ENCODE results near the gene SEC11C. TPM values are rescaled to one million over a fixed set of nuclear protein-coding genes. Genes with fewer than 3 reads are reported as not detected.

Gene SEC11C
- total and polyA plus RNA-seq, 2 of the 13 experiments (the other 11 are each of a cell fraction or from before 2014, with no cell fraction given): 71.9 to 297 TPM

- CTCF ChIA-PET (ENCODE audit: low intra/inter-chr PET ratio, low total read pairs): no interaction called here
- FAIRE-seq: no peak
- TF ChIP-seq HOXA5 (CRISPR knock-in tag; IDR thresholded peaks at IDR 0.05) (no peak), ZNF331 (CRISPR knock-in tag; IDR thresholded peaks at IDR 0.05) (no peak), YEATS2 (CRISPR knock-in tag; IDR thresholded peaks at IDR 0.05; ENCODE audit: borderline replicate concordance) (no peak), FLYWCH1 (CRISPR knock-in tag; IDR thresholded peaks at IDR 0.05) (no peak), GABPB1 (CRISPR knock-in tag; IDR thresholded peaks at IDR 0.05) (no peak), MAZ (IDR thresholded peaks at IDR 0.05; ENCODE audit: borderline replicate concordance, low read depth, low read length) (no peak), MAZ (CRISPR knock-in tag; IDR thresholded peaks at IDR 0.05; ENCODE audit: low read depth) (no peak), GRHL1 (CRISPR knock-in tag; conservative IDR thresholded peaks at IDR 0.05) (no peak), NCOR1 (IDR thresholded peaks at IDR 0.05; ENCODE audit: borderline replicate concordance, low read length) (no peak), ZFP36L1 (CRISPR knock-in tag; IDR thresholded peaks at IDR 0.05) (no peak)
Measured at GRCh38 chr18:59094569-59094968, 45.1 kb upstream of the SEC11C start.

More at GRCh38 chr18:59094569-59094968, 45.1 kb upstream of the SEC11C start:
- DNase-seq (ENCODE audit: low spot score): no peak
- H3K9ac ChIP-seq (ENCODE audit: insufficient read depth, low read depth, low read length): no peak overlapping the region
- no peaks in the 10 kb centered on the region for H3K4me1 ChIP-seq (ENCODE audit: insufficient read depth, low read length)
- H3K79me2 ChIP-seq (ENCODE audit: insufficient read depth, low read length): no peaks in the 10 kb centered on the region
- BruUV-seq (replicated peaks): no TSS peak
- WGBS (ENCODE audit: low lambda C conversion rate): 22% methylated on average over 5 of the region's 5 CpGs
- H3K36me3 ChIP-seq (replicated peaks in 1 of 2; ENCODE audit: control insufficient read depth in 1 of 2, insufficient read depth in 2 of 2, low read length in 2 of 2): no peaks in the 10 kb centered on the region
- POLR2A ChIA-PET: no interaction called here
- H3K27ac ChIP-seq (ENCODE audit: extremely low read length, insufficient read depth, low read length): no peak overlapping the region
- intact Hi-C loops (cut with micrococcal nuclease; ENCODE audit: unreplicated experiment): no loop called here
- no peak for ATAC-seq
- no peak overlapping the region for H2AFZ ChIP-seq (ENCODE audit: low read length)
- H3K4me2 ChIP-seq (ENCODE audit: low read depth, low read length): no peak overlapping the region
- in situ Hi-C loops (cut with HindIII; ENCODE audit: extremely low pct_ligation_motif_present, low pct_unique_long_range_greater_than_20kb): no loop called here
- peaks cover 0 to 22% of the 10 kb centered on the region in 2 experiments; a peak in 3 of 5 replicates for H3K27me3 ChIP-seq (ENCODE audit: control insufficient read depth in 1 of 2, insufficient read depth in 2 of 2, low read length in 2 of 2)
- no peak overlapping the region for H3K4me3 ChIP-seq (replicated peaks in 1 of 3; ENCODE audit: insufficient read depth in 1 of 3, low read depth in 2 of 3, low read length in 3 of 3)
- H4K20me1 ChIP-seq (ENCODE audit: insufficient read depth, low read length): no peaks in the 10 kb centered on the region
- H3K9me3 ChIP-seq (ENCODE audit: low read length): no peaks in the 10 kb centered on the region
